Measurements from ENCODE around the gene TCEAL7.
A peak's percentile ranks its signal among the peaks of the same experiment; 100 is the strongest.

The TCEAL7 gene

GRCh38 chrX:103361798-103362197, 31.8 kb downstream of the TCEAL7 start:
- intact Hi-C loops (cut with DNase I), result no loop called here
- no peak for DNase-seq

GRCh38 chrX:103362474-103362873, 32.4 kb downstream of the TCEAL7 start:
- intact Hi-C loops (cut with DNase I), result no loop called here
- no peak for DNase-seq

GRCh38 chrX:103363046-103363445, 33.0 kb downstream of the TCEAL7 start:
- intact Hi-C loops (cut with DNase I), result no loop called here
- no peak for DNase-seq

GRCh38 chrX:103367502-103367901, 37.5 kb downstream of the TCEAL7 start:
- intact Hi-C loops (cut with DNase I), result no loop called here

GRCh38 chrX:103369479-103369878, 39.4 kb downstream of the TCEAL7 start:
- intact Hi-C loops (cut with DNase I), result no loop called here
- DNase-seq, result no peak

More at GRCh38 chrX:103367502-103367901, 37.5 kb downstream of the TCEAL7 start:
- no peak for DNase-seq

GRCh38 chrX:103372886-103373285, 42.8 kb downstream of the TCEAL7 start:
- intact Hi-C loops (cut with DNase I), result no loop called here
- no peak for DNase-seq

GRCh38 chrX:103373581-103373980, 43.5 kb downstream of the TCEAL7 start:
- intact Hi-C loops (cut with DNase I), result no loop called here
- DNase-seq, result no peak

GRCh38 chrX:103376118-103376978, 46.3 kb downstream of the TCEAL7 start, which contains the start of gene BEX3:
Gene BEX3, plus strand, starts transcription at chrX:103376538. Its CDS starts 984 bp downstream, at chrX:103377522.
- DNase-seq, result peak; percentile 29 to 85 (median 73)
- intact Hi-C loops (cut with DNase I), result no loop called here

GRCh38 chrX:103376979-103377324, 46.9 kb downstream of the TCEAL7 start:
- intact Hi-C loops (cut with DNase I), result no loop called here
- peak in 18 of 42 donors; percentile 2 to 48 (median 18) for DNase-seq

- intact Hi-C loops (cut with DNase I), result no loop called here
- no peak for DNase-seq
Observed at GRCh38 chrX:103378990-103379389, 49.0 kb downstream of the TCEAL7 start.

All from head of caudate nucleus (tissue), 42 donors.